ENCODE results near the gene NCDN. TPM values are rescaled to one million over a fixed set of nuclear protein-coding genes. Genes with fewer than 3 reads are reported as not detected.

The NCDN gene
- total RNA-seq, 1 experiment from 2014 or later, result 39.2 TPM

- no peaks in the 10 kb centered on the region for H3K27me3 Mint-ChIP-seq (ENCODE audit: low read depth)
- no peak for ATAC-seq
- H3K4me3 Mint-ChIP-seq, result no peak overlapping the region
- DNase-seq (ENCODE audit: low spot score), result no peak
- CTCF ChIA-PET, result interaction anchor here (0.7 to 5.2 kb wide), 5 partner anchors 14 to 540 kb away, joined by 3 to 64 read pairs (median 6); no protein-coding TSS in a partner anchor
- POLR2A ChIA-PET, result interaction anchor here (0.6 to 0.7 kb wide), 4 partner anchors 18 to 724 kb away, joined by 4 to 6 read pairs (median 5); no protein-coding TSS in a partner anchor
- no peak for TF ChIP-seq ESRRA (CRISPR knock-in tag; IDR thresholded peaks at IDR 0.05; ENCODE audit: borderline replicate concordance)
- no peak for TF ChIP-seq NR3C1 (CRISPR knock-in tag; conservative IDR thresholded peaks at IDR 0.05; ENCODE audit: low read depth)
- no peak for TF ChIP-seq ATF3 (CRISPR knock-in tag; conservative IDR thresholded peaks at IDR 0.05)
- TF ChIP-seq SMAD3 (CRISPR knock-in tag; IDR thresholded peaks at IDR 0.05; ENCODE audit: borderline replicate concordance), result no peak
- TF ChIP-seq IRF1 (CRISPR knock-in tag; IDR thresholded peaks at IDR 0.05), result no peak
- TF ChIP-seq TP53 (CRISPR knock-in tag; IDR thresholded peaks at IDR 0.05), result no peak
- no peak for TF ChIP-seq PRRX2 (CRISPR knock-in tag; IDR thresholded peaks at IDR 0.05)
- TF ChIP-seq JAZF1 (CRISPR knock-in tag; IDR thresholded peaks at IDR 0.05), result no peak
- no peak for TF ChIP-seq TCF7 (CRISPR knock-in tag; IDR thresholded peaks at IDR 0.05; ENCODE audit: low read depth)
- TF ChIP-seq ERG (CRISPR knock-in tag; IDR thresholded peaks at IDR 0.05), result no peak
- TF ChIP-seq E2F4 (CRISPR knock-in tag; IDR thresholded peaks at IDR 0.05; ENCODE audit: borderline replicate concordance, low read depth), result no peak
- TF ChIP-seq FOXJ3 (CRISPR knock-in tag; IDR thresholded peaks at IDR 0.05; ENCODE audit: borderline replicate concordance), result no peak
- TF ChIP-seq NR1H2 (CRISPR knock-in tag; IDR thresholded peaks at IDR 0.05), result no peak
- TF ChIP-seq CTCF (IDR thresholded peaks at IDR 0.05), result no peak
- TF ChIP-seq ATF2 (CRISPR knock-in tag; IDR thresholded peaks at IDR 0.05; ENCODE audit: borderline replicate concordance, low read depth), result no peak
- no peak for TF ChIP-seq ATF1 (CRISPR knock-in tag; IDR thresholded peaks at IDR 0.05)
- no peak for TF ChIP-seq ZNF219 (CRISPR knock-in tag; IDR thresholded peaks at IDR 0.05; ENCODE audit: borderline replicate concordance)
- 0 out of 2 replicates have a peak overlapping the region, but pooled peaks have one; percentile 15 for H3K27ac Mint-ChIP-seq
- peaks cover 17% of the 10 kb centered on the region for H3K36me3 Mint-ChIP-seq
- no peaks in the 10 kb centered on the region for H3K9me3 Mint-ChIP-seq
- H3K4me1 Mint-ChIP-seq, result peaks cover 62% of the 10 kb centered on the region
Measured at GRCh38 chr1:35537806-35538205, 19.8 kb upstream of the NCDN start.

- H3K4me1 Mint-ChIP-seq, result peaks cover 52% of the 10 kb centered on the region
- CTCF ChIA-PET, result interaction anchor here (0.6 to 5.2 kb wide), 4 partner anchors 87 to 337 kb away, joined by 3 to 64 read pairs (median 3); no protein-coding TSS in a partner anchor
Measured at GRCh38 chr1:35539073-35539823, 18.4 kb upstream of the NCDN start.

More at GRCh38 chr1:35539073-35539823, 18.4 kb upstream of the NCDN start:
- POLR2A ChIA-PET, result interaction anchor here (0.6 kb wide), 1 partner anchor 47 kb away, joined by 3 read pairs; no protein-coding TSS in a partner anchor
- peaks cover 7% of the 10 kb centered on the region for H3K36me3 Mint-ChIP-seq
- TF ChIP-seq MYBL2 (CRISPR knock-in tag; IDR thresholded peaks at IDR 0.05) (no peak), GRHL2 (CRISPR knock-in tag; IDR thresholded peaks at IDR 0.05; ENCODE audit: insufficient replicate concordance, severe bottlenecking) (no peak)
- no peaks in the 10 kb centered on the region for H3K27me3 Mint-ChIP-seq (ENCODE audit: low read depth)
- peak overlapping the region; percentile 51; the same call in 1 of the 2 replicates for H3K27ac Mint-ChIP-seq
- H3K9me3 Mint-ChIP-seq, result no peaks in the 10 kb centered on the region
- no peak for DNase-seq (ENCODE audit: low spot score)
- no peak overlapping the region for H3K4me3 Mint-ChIP-seq
- ATAC-seq, result peak; percentile 34

All from WTC11 (cell line).